Measurements from ENCODE around the gene B3GALT5.

B3GALT5 gene

GRCh38 chr21:39707316-39707715 is 94.6 kb downstream of the B3GALT5 start:
- no peak for DNase-seq

DNA sequence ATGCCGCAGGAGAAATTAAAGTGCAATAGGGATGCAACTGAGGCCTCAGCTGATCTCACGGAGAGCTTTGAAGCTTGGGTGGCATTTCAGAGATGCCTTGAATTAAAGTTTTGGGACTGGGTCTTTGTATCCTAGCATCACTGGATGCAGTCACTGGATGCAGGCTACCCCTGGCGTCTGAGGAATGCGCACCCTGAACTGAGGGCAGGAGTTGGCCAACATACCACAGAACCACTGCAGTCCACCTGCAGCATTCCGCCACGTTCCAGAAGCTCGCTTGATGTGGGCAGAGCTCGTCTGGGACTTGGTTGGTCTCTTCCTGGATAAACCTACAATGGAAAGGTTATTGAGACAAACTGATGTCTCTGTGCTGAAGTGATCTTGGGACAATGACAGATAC is 98.1 kb downstream of the B3GALT5 start:
- no peak for DNase-seq

- DNase-seq = no peak
These were observed 99.5 kb downstream of the B3GALT5 start for GRCh38 chr21:39712273-39712672.

GRCh38 chr21:39712976-39713375 is 100.2 kb downstream of the B3GALT5 start:
- DNase-seq = no peak

GRCh38 chr21:39713905-39714304 is 101.2 kb downstream of the B3GALT5 start:
- DNase-seq = no peak

DNA sequence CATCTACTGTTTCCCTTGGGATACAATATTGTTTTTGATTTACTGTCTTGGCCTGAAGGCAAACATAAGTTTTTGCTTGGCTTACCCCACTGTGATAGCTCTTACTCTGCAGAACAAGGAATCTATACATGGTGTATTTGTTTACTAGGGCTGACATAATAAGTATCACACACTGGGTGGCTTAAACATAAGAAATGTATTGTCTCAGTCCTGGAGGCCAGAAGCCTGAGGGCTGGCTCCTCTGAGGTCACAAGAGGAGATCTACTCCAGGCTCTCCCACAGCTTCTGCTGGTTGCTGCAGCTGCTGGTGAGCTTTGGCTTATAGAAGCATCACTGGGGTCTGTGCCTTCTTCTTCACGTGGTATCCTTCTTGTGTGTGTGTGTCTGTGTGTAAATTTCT is 101.6 kb downstream of the B3GALT5 start:
- no peak for DNase-seq

DNA sequence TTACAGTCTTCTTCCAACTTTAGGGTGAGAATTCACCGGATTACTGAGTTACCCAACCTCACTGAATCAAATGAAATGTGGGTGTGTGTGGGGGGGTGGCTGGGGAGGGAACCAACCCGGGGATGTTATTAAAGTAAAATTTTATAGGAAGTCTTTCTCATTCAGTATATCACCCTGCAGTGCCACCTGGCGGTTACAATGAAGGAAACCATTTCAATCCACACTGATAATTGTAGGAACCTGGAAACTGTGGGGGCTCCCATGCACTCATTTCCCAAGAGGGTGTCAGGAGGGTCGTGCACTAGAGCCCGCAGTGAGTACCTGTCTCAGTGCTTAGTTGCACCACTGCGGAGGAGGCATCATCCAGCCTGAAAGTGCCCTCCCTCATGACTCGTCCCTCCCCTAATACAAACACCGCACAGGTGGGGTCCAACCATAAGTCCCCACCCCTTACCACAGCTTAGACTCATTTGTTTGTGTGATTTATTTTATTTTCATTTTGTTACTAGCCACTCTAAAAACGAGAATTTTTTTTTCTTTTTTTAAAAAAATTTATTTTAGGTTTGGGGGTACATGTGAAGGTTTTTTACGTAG is 103.2 kb downstream of the B3GALT5 start:
- peak; percentile 47 for DNase-seq

GRCh38 chr21:39720126-39720778 is 107.5 kb downstream of the B3GALT5 start:
- no peak for DNase-seq

GRCh38 chr21:39721885-39722284 is 109.1 kb downstream of the B3GALT5 start:
- no peak for DNase-seq
